HUES64 (cell line): ENCODE results near the gene NECTIN2.

Experiments
- H3K27ac ChIP-seq: 2 replicates; pipeline ENCODE4 v1.7.0; 2013; ENCODE audit warnings: low read depth, low read length, inconsistent platforms
- H3K27me3 ChIP-seq: 2 replicates; pipeline ENCODE4 v1.6.1; 2013; ENCODE audit warnings: mild to moderate bottlenecking, low read length; ENCODE audit not compliant: insufficient read depth
- H3K36me3 ChIP-seq: 2 replicates; pipeline ENCODE4 v1.6.1; 2013; ENCODE audit warnings: mild to moderate bottlenecking, low read length; ENCODE audit not compliant: insufficient read depth
- H3K4me1 ChIP-seq: 2 replicates; pipeline ENCODE4 v1.6.1; 2013; ENCODE audit warnings: mild to moderate bottlenecking, low read length, moderate library complexity; ENCODE audit not compliant: insufficient read depth
- H3K4me3 ChIP-seq: 2 replicates; pipeline ENCODE4 v1.5.1; 2013; ENCODE audit warnings: mild to moderate bottlenecking, low read length, moderate library complexity
- H3K9ac ChIP-seq: 2 replicates; pipeline ENCODE4 v1.6.1; 2013; ENCODE audit warnings: mild to moderate bottlenecking, low read depth, low read length
- H3K9me3 ChIP-seq: 2 replicates; pipeline ENCODE4 v1.6.1; 2013; ENCODE audit warnings: low read depth, low read length; ENCODE audit not compliant: insufficient read depth
- WGBS: fragments of 150-250, 120-280 bp; methylation state at CpG from one replicate; pipeline ENCODE4 v1.1.7; 2013; ENCODE audit warnings: missing lambda C conversion rate; 5-methylcytosine and 5-hydroxymethylcytosine counted together

Gene NECTIN2

GRCh38 chr19:44845286-44845611 lies 848 bp upstream of the NECTIN2 start:
- Histone ChIP-seq H3K9me3 (no peaks in the 10 kb centered on the region), H3K27ac (no peak overlapping the region; the same call in 1 of the 2 replicates), H3K27me3 (peaks cover 3% of the 10 kb centered on the region; the same call in 1 of the 2 replicates), H3K36me3 (no peaks in the 10 kb centered on the region), H3K4me3 (peak overlapping the region; percentile 65), H3K9ac (peak overlapping the region; percentile 57), H3K4me1 (peaks cover 12% of the 10 kb centered on the region; the same call in 1 of the 2 replicates)
- WGBS = 21% methylated on average over 12 of the region's 12 CpGs

- Histone ChIP-seq H3K9ac (peak overlapping the region; percentile 96), H3K27ac (peak overlapping the region; percentile 100)
These were observed 502 bp downstream of the NECTIN2 start for GRCh38 chr19:44846455-44847143.

GRCh38 chr19:44847144-44848035 lies 1.3 kb downstream of the NECTIN2 start:
- Histone ChIP-seq H3K27ac (peak overlapping the region; percentile 100), H3K4me1 (peaks cover 12% of the 10 kb centered on the region; the same call in 1 of the 2 replicates), H3K27me3 (peaks cover 3% of the 10 kb centered on the region; the same call in 1 of the 2 replicates), H3K9me3 (no peaks in the 10 kb centered on the region), H3K9ac (peak overlapping the region; percentile 96), H3K4me3 (peak overlapping the region; percentile 84), H3K36me3 (0 out of 2 replicates have a peak, but pooled peaks cover 5% of the 10 kb centered on the region)
- under 1% methylated on average over 45 of the region's 47 CpGs for WGBS

More at GRCh38 chr19:44846455-44847143, 502 bp downstream of the NECTIN2 start:
- Histone ChIP-seq H3K36me3 (0 out of 2 replicates have a peak, but pooled peaks cover 4% of the 10 kb centered on the region), H3K9me3 (no peaks in the 10 kb centered on the region), H3K4me3 (peak overlapping the region; percentile 84), H3K4me1 (peaks cover 12% of the 10 kb centered on the region; the same call in 1 of the 2 replicates), H3K27me3 (peaks cover 3% of the 10 kb centered on the region; the same call in 1 of the 2 replicates)
- under 1% methylated on average over 51 of the region's 51 CpGs for WGBS

- H3K4me1 ChIP-seq = peaks cover 12% of the 10 kb centered on the region; the same call in 1 of the 2 replicates
- H3K27ac ChIP-seq = peak overlapping the region; percentile 100
- H3K36me3 ChIP-seq = 0 out of 2 replicates have a peak, but pooled peaks cover 5% of the 10 kb centered on the region
- H3K9me3 ChIP-seq = no peaks in the 10 kb centered on the region
- H3K9ac ChIP-seq = peak overlapping the region; percentile 96
- WGBS = under 1% methylated on average over 19 of the region's 19 CpGs
- H3K4me3 ChIP-seq = peak overlapping the region; percentile 84
- H3K27me3 ChIP-seq = peaks cover 3% of the 10 kb centered on the region; the same call in 1 of the 2 replicates
These were observed 2.1 kb downstream of the NECTIN2 start for GRCh38 chr19:44848036-44848811.

- Histone ChIP-seq H3K4me3 (peak overlapping the region; percentile 84), H3K9ac (peak overlapping the region; percentile 96)
These were observed 2.8 kb downstream of the NECTIN2 start for GRCh38 chr19:44848812-44849447.

GRCh38 chr19:44850641-44851109 lies 4.6 kb downstream of the NECTIN2 start:
- peaks cover 12% of the 10 kb centered on the region; the same call in 1 of the 2 replicates for H3K4me1 ChIP-seq
- no peaks in the 10 kb centered on the region for H3K27me3 ChIP-seq
- no peak overlapping the region for H3K27ac ChIP-seq
- WGBS = 79% methylated on average over 8 of the region's 8 CpGs
- no peak overlapping the region for H3K9ac ChIP-seq
- H3K9me3 ChIP-seq = no peaks in the 10 kb centered on the region
- H3K4me3 ChIP-seq = no peak overlapping the region
- H3K36me3 ChIP-seq = peaks cover 10% of the 10 kb centered on the region

More at GRCh38 chr19:44848812-44849447, 2.8 kb downstream of the NECTIN2 start:
- 7% methylated on average over 17 of the region's 18 CpGs for WGBS
- H3K4me1 ChIP-seq = peaks cover 12% of the 10 kb centered on the region; the same call in 1 of the 2 replicates
- H3K27ac ChIP-seq = peak overlapping the region; percentile 100
- H3K36me3 ChIP-seq = 0 out of 2 replicates have a peak, but pooled peaks cover 5% of the 10 kb centered on the region
- H3K9me3 ChIP-seq = no peaks in the 10 kb centered on the region
- H3K27me3 ChIP-seq = peaks cover 3% of the 10 kb centered on the region; the same call in 1 of the 2 replicates

GRCh38 chr19:44851427-44851826 lies 5.3 kb downstream of the NECTIN2 start:
- no peaks in the 10 kb centered on the region for H3K27me3 ChIP-seq

GRCh38 chr19:44855606-44856005 lies 9.5 kb downstream of the NECTIN2 start:
- Histone ChIP-seq H3K4me1 (no peaks in the 10 kb centered on the region; the same call in 1 of the 2 replicates), H3K9ac (no peak overlapping the region), H3K4me3 (no peak overlapping the region), H3K36me3 (peaks cover 40% of the 10 kb centered on the region), H3K9me3 (no peaks in the 10 kb centered on the region), H3K27me3 (no peaks in the 10 kb centered on the region), H3K27ac (no peak overlapping the region)
- no CpG with 5 or more reads among the region's 1 CpG for WGBS

More at GRCh38 chr19:44851427-44851826, 5.3 kb downstream of the NECTIN2 start:
- peaks cover 12% of the 10 kb centered on the region for H3K4me1 ChIP-seq
- 100% methylated on average over 2 of the region's 2 CpGs for WGBS
- H3K9ac ChIP-seq = no peak overlapping the region
- H3K9me3 ChIP-seq = no peaks in the 10 kb centered on the region
- no peak overlapping the region for H3K4me3 ChIP-seq
- no peak overlapping the region for H3K27ac ChIP-seq
- H3K36me3 ChIP-seq = peaks cover 15% of the 10 kb centered on the region

GRCh38 chr19:44856421-44857083 lies 10.5 kb downstream of the NECTIN2 start:
- no peaks in the 10 kb centered on the region; the same call in 1 of the 2 replicates for H3K4me1 ChIP-seq
- peaks cover 44% of the 10 kb centered on the region for H3K36me3 ChIP-seq
- H3K27ac ChIP-seq = no peak overlapping the region
- 88% methylated on average over 10 of the region's 10 CpGs for WGBS
- no peak overlapping the region for H3K9ac ChIP-seq
- H3K9me3 ChIP-seq = no peaks in the 10 kb centered on the region
- H3K4me3 ChIP-seq = no peak overlapping the region
- H3K27me3 ChIP-seq = no peaks in the 10 kb centered on the region
